ENCODE results near the gene PPP1R16B.

DNA sequence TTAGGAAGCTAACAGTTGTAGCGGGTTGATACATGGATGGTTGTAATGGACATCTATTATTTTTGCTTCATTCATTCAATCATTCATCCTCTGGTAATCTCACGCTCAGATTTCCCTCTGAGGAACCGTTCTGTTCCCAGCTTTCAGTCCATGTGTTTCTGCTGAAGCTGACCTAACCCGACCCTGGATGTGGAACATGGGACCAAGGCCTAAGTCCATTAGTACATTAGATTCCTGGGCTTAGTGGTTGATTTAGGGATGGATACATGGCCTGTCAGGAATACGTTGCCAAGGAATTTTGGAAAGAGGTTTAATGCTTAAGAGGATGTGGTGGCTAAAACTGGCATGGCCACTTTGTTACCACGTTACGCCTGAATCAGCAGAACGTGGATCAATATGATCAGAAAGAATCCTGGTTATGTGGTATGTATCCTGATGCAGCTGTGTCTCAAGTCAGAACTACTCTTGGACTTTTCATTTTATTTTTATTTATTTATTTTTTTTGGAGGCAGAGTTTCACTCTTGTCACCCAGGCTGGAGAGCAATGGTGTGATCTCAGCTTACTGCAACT, 152.5 kb downstream of the PPP1R16B start:
- TF ChIP-seq TAF1 (IDR thresholded peaks at IDR 0.05; ENCODE audit: borderline replicate concordance, insufficient read depth, low read length), result no peak
- no peak for TF ChIP-seq POLR2AphosphoS5 (IDR thresholded peaks at IDR 0.05; ENCODE audit: low read depth, low read length)
- TF ChIP-seq, protein P1, sequence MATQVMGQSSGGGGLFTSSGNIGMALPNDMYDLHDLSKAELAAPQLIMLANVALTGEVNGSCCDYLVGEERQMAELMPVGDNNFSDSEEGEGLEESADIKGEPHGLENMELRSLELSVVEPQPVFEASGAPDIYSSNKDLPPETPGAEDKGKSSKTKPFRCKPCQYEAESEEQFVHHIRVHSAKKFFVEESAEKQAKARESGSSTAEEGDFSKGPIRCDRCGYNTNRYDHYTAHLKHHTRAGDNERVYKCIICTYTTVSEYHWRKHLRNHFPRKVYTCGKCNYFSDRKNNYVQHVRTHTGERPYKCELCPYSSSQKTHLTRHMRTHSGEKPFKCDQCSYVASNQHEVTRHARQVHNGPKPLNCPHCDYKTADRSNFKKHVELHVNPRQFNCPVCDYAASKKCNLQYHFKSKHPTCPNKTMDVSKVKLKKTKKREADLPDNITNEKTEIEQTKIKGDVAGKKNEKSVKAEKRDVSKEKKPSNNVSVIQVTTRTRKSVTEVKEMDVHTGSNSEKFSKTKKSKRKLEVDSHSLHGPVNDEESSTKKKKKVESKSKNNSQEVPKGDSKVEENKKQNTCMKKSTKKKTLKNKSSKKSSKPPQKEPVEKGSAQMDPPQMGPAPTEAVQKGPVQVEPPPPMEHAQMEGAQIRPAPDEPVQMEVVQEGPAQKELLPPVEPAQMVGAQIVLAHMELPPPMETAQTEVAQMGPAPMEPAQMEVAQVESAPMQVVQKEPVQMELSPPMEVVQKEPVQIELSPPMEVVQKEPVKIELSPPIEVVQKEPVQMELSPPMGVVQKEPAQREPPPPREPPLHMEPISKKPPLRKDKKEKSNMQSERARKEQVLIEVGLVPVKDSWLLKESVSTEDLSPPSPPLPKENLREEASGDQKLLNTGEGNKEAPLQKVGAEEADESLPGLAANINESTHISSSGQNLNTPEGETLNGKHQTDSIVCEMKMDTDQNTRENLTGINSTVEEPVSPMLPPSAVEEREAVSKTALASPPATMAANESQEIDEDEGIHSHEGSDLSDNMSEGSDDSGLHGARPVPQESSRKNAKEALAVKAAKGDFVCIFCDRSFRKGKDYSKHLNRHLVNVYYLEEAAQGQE (IDR thresholded peaks at IDR 0.05; ENCODE audit: insufficient read depth in 1 of 2, low read depth in 2 of 2, low read length in 2 of 2), result no peak
